Neutrophil (primary cell): ENCODE measurements around the gene KIF26B.

Experiments used
- H3K27ac ChIP-seq: fragments of 200-600 bp; sonication (generic); 2 replicates; pipeline ENCODE4 v1.5.1; 2016; ENCODE audit warnings: mild to moderate bottlenecking, moderate library complexity
- H3K27me3 ChIP-seq: fragments of 200-600 bp; sonication (generic); 2 replicates; pipeline ENCODE4 v1.6.0; 2016; ENCODE audit warnings: mild to moderate bottlenecking
- H3K36me3 ChIP-seq: fragments of 200-600 bp; sonication (generic); 2 replicates; pipeline ENCODE4 v1.5.1; 2017
- H3K4me1 ChIP-seq, 2 experiments: fragments of 200-600 bp in 1 of 2; sonication (generic) in 1 of 2; 1 replicate in 1 of 2; 2 replicates in 1 of 2; pipeline versions ENCODE4 v1.5.1 to v1.6.1; 2013 to 2016; ENCODE audit warnings: low read depth in 1 of 2, low read length in 1 of 2, mild to moderate bottlenecking in 1 of 2, moderate library complexity in 1 of 2; ENCODE audit not compliant: control insufficient read depth in 1 of 2, insufficient read depth in 1 of 2
- H3K4me3 ChIP-seq, 2 experiments: fragments of 200-600 bp in 1 of 2; sonication (generic) in 1 of 2; 1 replicate in 1 of 2; 2 replicates in 1 of 2; pipeline ENCODE4 v1.5.1; 2013 to 2016; ENCODE audit warnings: low read depth in 1 of 2, low read length in 1 of 2, mild to moderate bottlenecking in 1 of 2, moderate library complexity in 1 of 2
- H3K9me3 ChIP-seq: fragments of 200-600 bp; sonication (generic); 2 replicates; pipeline ENCODE4 v1.5.1; 2016
- TF ChIP-seq, protein P1 (sequence below): fragments of 200-600 bp; sonication (generic); IDR thresholded peaks from 2 replicates; pipeline ENCODE4 v1.5.1; 2016; ENCODE audit warnings: antibody characterized with exemption

The KIF26B gene

DNA sequence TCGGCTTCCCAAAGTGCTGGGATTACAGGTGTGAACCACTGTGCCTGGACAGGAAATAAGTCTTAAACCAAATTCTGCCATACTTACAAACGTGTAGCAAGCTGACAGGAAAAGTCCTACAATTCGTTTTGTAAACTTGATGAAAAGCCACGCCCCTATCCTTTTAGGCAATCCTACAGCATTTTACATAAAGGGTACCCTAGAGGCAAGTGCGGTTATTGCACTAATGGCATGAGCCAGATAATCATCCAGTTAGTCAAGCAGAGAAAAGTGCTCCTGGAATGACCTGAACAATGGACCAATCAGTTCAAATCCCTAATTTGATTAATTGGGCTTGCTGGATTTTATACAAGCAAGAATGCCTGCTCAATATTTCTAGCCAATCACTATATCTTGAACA, 338.2 kb downstream of the KIF26B start:
- no peaks in the 10 kb centered on the region for H3K36me3 ChIP-seq
- no peaks in the 10 kb centered on the region for H3K9me3 ChIP-seq
- TF ChIP-seq, protein P1, sequence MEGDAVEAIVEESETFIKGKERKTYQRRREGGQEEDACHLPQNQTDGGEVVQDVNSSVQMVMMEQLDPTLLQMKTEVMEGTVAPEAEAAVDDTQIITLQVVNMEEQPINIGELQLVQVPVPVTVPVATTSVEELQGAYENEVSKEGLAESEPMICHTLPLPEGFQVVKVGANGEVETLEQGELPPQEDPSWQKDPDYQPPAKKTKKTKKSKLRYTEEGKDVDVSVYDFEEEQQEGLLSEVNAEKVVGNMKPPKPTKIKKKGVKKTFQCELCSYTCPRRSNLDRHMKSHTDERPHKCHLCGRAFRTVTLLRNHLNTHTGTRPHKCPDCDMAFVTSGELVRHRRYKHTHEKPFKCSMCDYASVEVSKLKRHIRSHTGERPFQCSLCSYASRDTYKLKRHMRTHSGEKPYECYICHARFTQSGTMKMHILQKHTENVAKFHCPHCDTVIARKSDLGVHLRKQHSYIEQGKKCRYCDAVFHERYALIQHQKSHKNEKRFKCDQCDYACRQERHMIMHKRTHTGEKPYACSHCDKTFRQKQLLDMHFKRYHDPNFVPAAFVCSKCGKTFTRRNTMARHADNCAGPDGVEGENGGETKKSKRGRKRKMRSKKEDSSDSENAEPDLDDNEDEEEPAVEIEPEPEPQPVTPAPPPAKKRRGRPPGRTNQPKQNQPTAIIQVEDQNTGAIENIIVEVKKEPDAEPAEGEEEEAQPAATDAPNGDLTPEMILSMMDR: no peak
- H3K27me3 ChIP-seq: no peaks in the 10 kb centered on the region
- no peak overlapping the region for H3K27ac ChIP-seq
- H3K4me1 ChIP-seq: no peaks in the 10 kb centered on the region
- H3K4me3 ChIP-seq: no peak overlapping the region

DNA sequence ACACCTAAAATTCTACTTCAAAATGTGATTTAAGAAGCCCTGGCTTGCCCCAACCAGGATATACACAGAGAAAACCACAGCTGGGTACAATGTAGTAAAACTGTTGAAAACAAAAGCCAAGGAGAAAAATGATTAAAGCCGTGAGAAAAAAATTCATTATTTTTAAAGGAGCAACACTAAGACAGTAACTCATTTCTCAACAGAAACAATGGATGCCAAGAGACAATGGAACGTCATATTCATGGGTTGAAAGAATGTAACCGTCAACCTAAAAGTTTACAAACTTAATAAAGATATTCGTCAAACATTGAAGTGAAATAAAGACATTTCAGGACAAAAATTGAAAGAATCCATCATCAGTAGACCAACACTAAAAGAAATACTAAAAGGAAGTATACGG, 340.9 kb downstream of the KIF26B start:
- H3K27ac ChIP-seq: no peak overlapping the region
- no peaks in the 10 kb centered on the region for H3K36me3 ChIP-seq
- TF ChIP-seq, protein P1: no peak
- no peaks in the 10 kb centered on the region for H3K4me1 ChIP-seq
- no peak overlapping the region for H3K4me3 ChIP-seq
- no peaks in the 10 kb centered on the region for H3K27me3 ChIP-seq
- no peaks in the 10 kb centered on the region for H3K9me3 ChIP-seq

DNA sequence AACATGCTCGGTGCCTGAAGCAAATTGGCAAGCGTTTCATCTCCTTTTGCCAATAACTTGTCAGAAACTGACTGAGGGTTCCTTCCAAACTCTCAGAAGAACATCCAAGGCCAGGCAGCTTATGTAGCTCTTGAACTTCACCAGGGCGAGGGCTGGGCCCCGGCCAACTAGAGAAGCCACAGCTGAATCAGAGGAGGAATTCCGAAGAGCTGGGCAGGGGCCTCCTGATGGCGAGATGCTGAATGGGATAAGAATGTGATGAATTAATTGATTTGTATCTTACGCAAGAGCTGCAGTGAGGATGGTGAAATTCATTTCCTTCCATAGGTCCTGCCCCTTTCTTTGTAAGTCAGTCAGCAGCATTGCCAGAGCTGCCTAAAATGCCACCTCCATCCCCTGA, 345.8 kb downstream of the KIF26B start:
- Histone ChIP-seq H3K27ac (no peak overlapping the region), H3K27me3 (no peaks in the 10 kb centered on the region), H3K36me3 (no peaks in the 10 kb centered on the region), H3K4me1 (no peaks in the 10 kb centered on the region), H3K4me3 (no peak overlapping the region), H3K9me3 (no peaks in the 10 kb centered on the region)
- TF ChIP-seq, protein P1: no peak

DNA sequence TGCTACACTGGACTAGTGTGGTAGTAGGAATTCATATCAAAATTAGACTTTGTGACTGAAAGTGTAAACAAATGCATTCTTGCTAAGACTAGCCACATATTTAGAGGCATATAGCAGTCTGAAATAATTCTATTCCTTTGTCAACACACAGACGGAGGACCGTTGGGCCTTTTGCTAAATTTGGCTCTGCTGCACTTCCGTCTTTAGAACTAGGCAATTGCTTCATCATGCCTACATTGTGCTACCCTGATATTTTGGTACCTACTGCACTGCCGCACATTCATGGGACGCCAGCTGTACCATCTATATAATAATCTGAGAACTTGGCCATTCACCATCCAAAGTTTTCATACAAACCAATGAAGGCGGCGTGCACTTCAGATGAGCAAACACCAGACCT, 346.8 kb downstream of the KIF26B start:
- Histone ChIP-seq H3K27ac (no peak overlapping the region), H3K4me3 (no peak overlapping the region), H3K27me3 (no peaks in the 10 kb centered on the region), H3K36me3 (no peaks in the 10 kb centered on the region), H3K4me1 (no peaks in the 10 kb centered on the region), H3K9me3 (no peaks in the 10 kb centered on the region)
- TF ChIP-seq, protein P1: no peak

DNA sequence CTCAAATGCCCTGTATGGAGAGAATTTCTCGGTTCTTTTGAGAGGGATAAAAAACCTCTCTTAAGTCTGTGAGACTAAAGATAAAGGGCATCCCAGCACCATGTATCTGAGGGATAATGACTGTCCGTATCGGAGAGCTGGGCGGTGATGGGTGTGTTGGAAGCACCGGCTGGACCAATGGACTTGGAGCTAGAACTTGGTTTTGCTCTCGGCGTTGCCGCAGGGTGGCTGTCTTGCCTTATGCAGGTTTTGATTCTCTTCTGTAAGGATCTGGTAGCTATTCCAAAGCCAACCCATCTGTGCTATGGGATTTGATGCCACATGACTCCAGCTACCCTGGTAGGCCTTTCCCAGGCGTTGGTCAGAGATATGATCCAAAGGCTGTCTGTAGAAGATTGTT, 348.8 kb downstream of the KIF26B start:
- Histone ChIP-seq H3K9me3 (no peaks in the 10 kb centered on the region), H3K4me1 (no peaks in the 10 kb centered on the region), H3K27ac (no peak overlapping the region), H3K36me3 (no peaks in the 10 kb centered on the region), H3K27me3 (no peaks in the 10 kb centered on the region), H3K4me3 (no peak overlapping the region)
- TF ChIP-seq, protein P1: no peak

DNA sequence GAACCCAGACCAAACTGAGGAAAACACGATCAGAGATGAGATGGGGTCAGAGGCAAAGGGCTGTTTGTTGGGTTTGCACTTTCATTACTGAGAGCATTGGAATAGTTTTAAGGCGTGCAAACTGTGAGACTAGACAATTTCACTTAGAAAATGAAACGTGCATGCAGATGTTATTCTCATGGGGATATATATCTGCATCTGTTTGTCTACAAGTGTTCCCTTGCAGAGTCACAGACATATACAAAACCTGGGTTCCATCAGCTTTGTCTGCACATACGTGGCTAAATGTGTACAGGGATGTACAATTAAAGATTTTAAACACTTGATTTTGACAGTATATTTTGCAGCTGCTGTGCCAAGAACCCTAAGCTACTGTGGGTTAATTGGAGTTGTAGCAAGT, 355.4 kb downstream of the KIF26B start:
- no peaks in the 10 kb centered on the region for H3K36me3 ChIP-seq
- TF ChIP-seq, protein P1: no peak
- H3K4me3 ChIP-seq: no peak overlapping the region
- H3K9me3 ChIP-seq: no peaks in the 10 kb centered on the region
- no peaks in the 10 kb centered on the region for H3K4me1 ChIP-seq
- H3K27me3 ChIP-seq: peaks cover 46% of the 10 kb centered on the region
- H3K27ac ChIP-seq: no peak overlapping the region
